Endothelial cell of umbilical vein (primary cell): ENCODE measurements around the gene MAP6. TPM values are rescaled to one million over a fixed set of nuclear protein-coding genes. Genes with fewer than 3 reads are reported as not detected.

ENCODE experiments used
- BruUV-seq: library from RNA; stranded (reverse); fragments of 400-500 nt; replicated peaks from 2 replicates; lab custom pipeline; 2021; lab: Mats Ljungman, UMichigan
- CTCF ChIA-PET: fragments of 300-600, 350-600 bp; sonication (Branson Sonifier 250); formaldehyde crosslinking; loops from one replicate; lab custom pipeline; 2021; ENCODE audit warnings: antibody characterized with exemption, inconsistent platforms; lab: Charles Lee
- POLR2A ChIA-PET: fragments of 300-600, 350-600 bp; sonication (Branson Sonifier 250); formaldehyde crosslinking; loops from one replicate; lab custom pipeline; 2021; ENCODE audit warnings: antibody characterized with exemption, inconsistent platforms; lab: Charles Lee
- DNase-seq: peaks from one replicate; pipeline ENCODE4 v3.0.0-alpha.2; 2011; ENCODE audit warnings: low read depth, low spot score
- FAIRE-seq: peaks from 2 replicates; lab custom pipeline; 2011; peaks lifted over from hg19 to GRCh38; lab: Jason Lieb, UNC
- H2AFZ ChIP-seq: 2 replicates; pipeline ENCODE4 v1.6.0; 2012; ENCODE audit warnings: low read depth, low read length, control low read depth, inconsistent platforms
- H3K27ac ChIP-seq: 2 replicates; pipeline ENCODE4 v1.5.1; 2011; ENCODE audit warnings: low read depth, mild to moderate bottlenecking, control low read depth, low read length, moderate library complexity; ENCODE audit not compliant: insufficient read depth
- H3K27me3 ChIP-seq, 2 experiments: 2 replicates each; pipeline versions ENCODE4 v1.6.0 to v1.6.1; 2011; ENCODE audit warnings: low read length in 2 of 2, mixed read lengths in 1 of 2; ENCODE audit not compliant: control insufficient read depth in 2 of 2, insufficient read depth in 2 of 2
- H3K36me3 ChIP-seq, 2 experiments: 2 replicates in 1 of 2; 3 replicates in 1 of 2; pipeline ENCODE4 v1.5.1; 2011; ENCODE audit warnings: low read length in 2 of 2, mild to moderate bottlenecking in 1 of 2, moderate library complexity in 1 of 2; ENCODE audit not compliant: control insufficient read depth in 2 of 2, insufficient read depth in 2 of 2; ENCODE audit errors: extremely low read depth in 1 of 2
- H3K4me1 ChIP-seq: 3 replicates; pipeline ENCODE4 v1.5.1; 2011; ENCODE audit warnings: mild to moderate bottlenecking, low read length; ENCODE audit not compliant: control insufficient read depth, insufficient read depth; ENCODE audit errors: extremely low read depth
- H3K4me2 ChIP-seq: 2 replicates; pipeline ENCODE4 v1.6.1; 2011; ENCODE audit warnings: low read length, control low read depth, mixed read lengths; ENCODE audit not compliant: insufficient read depth
- H3K4me3 ChIP-seq, 3 experiments: fragments of 200-600 bp in 1 of 3; sonication (generic), shearing (Covaris generic) in 1 of 3; replicated peaks in 1 of 3; 2 replicates each; pipeline ENCODE4 v1.5.1; 2011 to 2016; ENCODE audit warnings: control low read depth in 3 of 3, low read length in 3 of 3, mild to moderate bottlenecking in 2 of 3, inconsistent platforms in 1 of 3, low read depth in 1 of 3, moderate library complexity in 1 of 3; ENCODE audit not compliant: insufficient read depth in 1 of 3
- H3K79me2 ChIP-seq: 2 replicates; pipeline ENCODE4 v1.6.0; 2012; ENCODE audit warnings: low read length, inconsistent platforms; ENCODE audit not compliant: control insufficient read depth, insufficient read depth
- H3K9ac ChIP-seq: replicated peaks from 2 replicates; pipeline ENCODE3; 2011; ENCODE audit warnings: low read length, control low read depth; ENCODE audit not compliant: insufficient read depth; ENCODE audit errors: extremely low read depth
- H3K9me1 ChIP-seq: replicated peaks from 3 replicates; pipeline ENCODE4 v1.6.0; 2011; ENCODE audit warnings: mild to moderate bottlenecking, low read length; ENCODE audit not compliant: control insufficient read depth, insufficient read depth; ENCODE audit errors: extremely low read depth
- H3K9me3 ChIP-seq: replicated peaks from 2 replicates; pipeline ENCODE4 v1.5.1; 2012; ENCODE audit warnings: low read length, inconsistent platforms; ENCODE audit not compliant: control insufficient read depth, insufficient read depth
- H4K20me1 ChIP-seq: replicated peaks from 2 replicates; pipeline ENCODE3; 2011; ENCODE audit warnings: mild to moderate bottlenecking, low read length; ENCODE audit not compliant: control insufficient read depth, insufficient read depth; ENCODE audit errors: extremely low read depth
- CTCF ChIP-seq, 2 donors: IDR thresholded peaks; 1 replicate in 1 of 2; 2 replicates in 1 of 2; pipeline ENCODE4 v1.5.1; 2011; ENCODE audit warnings: low read length in 2 of 2, mild to moderate bottlenecking in 2 of 2, moderate library complexity in 2 of 2, control low read depth in 1 of 2, inconsistent platforms in 1 of 2, low read depth in 1 of 2; ENCODE audit not compliant: insufficient read depth in 1 of 2; ENCODE audit errors: extremely low read depth in 1 of 2
- EZH2 ChIP-seq: IDR thresholded peaks from 2 replicates; pipeline ENCODE4 v1.6.1; 2012; ENCODE audit warnings: borderline replicate concordance, low read depth, mild to moderate bottlenecking, moderate library complexity, low read length, inconsistent platforms; ENCODE audit not compliant: severe bottlenecking
- FOS ChIP-seq: IDR thresholded peaks from 2 replicates; pipeline ENCODE4 v1.6.1; 2011; ENCODE audit warnings: mild to moderate bottlenecking, low read length, moderate library complexity, borderline replicate concordance; ENCODE audit not compliant: insufficient read depth
- GATA2 ChIP-seq: IDR thresholded peaks from 2 replicates; pipeline ENCODE4 v1.7.0; 2011; ENCODE audit warnings: low read depth, mild to moderate bottlenecking, moderate library complexity, mixed read lengths, low read length; ENCODE audit not compliant: insufficient read length, insufficient read depth
- MAX ChIP-seq: IDR thresholded peaks from 2 replicates; pipeline ENCODE4 v1.6.1; 2011; ENCODE audit not compliant: insufficient read depth, insufficient read length
- MYC ChIP-seq: IDR thresholded peaks from one replicate; pipeline ENCODE4 v1.6.1; 2011; ENCODE audit warnings: mild to moderate bottlenecking, low read depth, low read length
- POLR2A ChIP-seq: IDR thresholded peaks from 2 replicates; pipeline ENCODE4 v1.6.1; 2012; ENCODE audit warnings: low read depth, mild to moderate bottlenecking, control low read depth, low read length
- POLR2AphosphoS5 ChIP-seq: IDR thresholded peaks from 2 replicates; pipeline ENCODE4 v1.6.1; 2012; ENCODE audit warnings: low read depth, mild to moderate bottlenecking, control low read depth, low read length, moderate library complexity; ENCODE audit not compliant: insufficient read depth
- dilution Hi-C: fragments of 300-500 bp; cut with MboI; formaldehyde crosslinking; loops from one replicate; pipeline ENCODE4 v1.15.0; 2019; ENCODE audit warnings: low sequenced_read_pairs; ENCODE audit not compliant: extremely low pct_ligation_motif_present
- intact Hi-C: fragments of 100-400 bp; cut with micrococcal nuclease; formaldehyde crosslinking; loops from one replicate; pipeline ENCODE4 v1.10.0; 2022
- polyA plus RNA-seq, 4 experiments: library from polyadenylated mRNA; depleted of rRNA in 3 of 4; stranded (reverse) in 3 of 4; unstranded in 1 of 4; fragments of >200 nt; gene quantifications; 2 replicates each; pipeline versions ENCODE4 v1.2.1 to v1.2.3, GENCODE V29; 2011 to 2012; ENCODE audit warnings: missing spikeins in 1 of 4
- total RNA-seq: library from RNA; stranded (reverse); gene quantifications from 2 replicates; pipeline ENCODE4 v1.2.3, GENCODE V29; 2021

The MAP6 gene
- total and polyA plus RNA-seq, 2 donors (not counting 3 experiments of a cell fraction or from before 2014, with no cell fraction given), result 0.12 TPM; not detected in 1

- H3K36me3 ChIP-seq, result no peaks in the 10 kb centered on the region
- peaks cover 14% of the 10 kb centered on the region for H3K4me1 ChIP-seq
- H3K27me3 ChIP-seq, result no peaks in the 10 kb centered on the region
- no peak for FAIRE-seq
- no peaks in the 10 kb centered on the region for H3K9me3 ChIP-seq
- no peak overlapping the region for H3K9ac ChIP-seq
- TF ChIP-seq CTCF (IDR thresholded peaks at IDR 0.05; ENCODE audit: extremely low read depth in 1 of 2, insufficient read depth in 1 of 2, low read depth in 1 of 2, low read length in 2 of 2) (no peak), POLR2A (no peak), MAX (no peak), GATA2 (no peak), EZH2 (no peak), MYC (no peak), POLR2AphosphoS5 (no peak), FOS (no peak)
- no peak overlapping the region for H3K4me3 ChIP-seq
- H3K4me2 ChIP-seq, result no peak overlapping the region
- no TSS peak for BruUV-seq
- intact Hi-C loops (no loop called here), dilution Hi-C loops (no loop called here)
- DNase-seq, result no peak
- ChIA-PET CTCF (interaction anchor here (1.2 to 1.4 kb wide), 2 partner anchors 21 to 24 kb away, joined by 3 to 5 read pairs; no protein-coding TSS in a partner anchor), POLR2A (no interaction called here)
- no peak overlapping the region for H2AFZ ChIP-seq
- no peaks in the 10 kb centered on the region for H3K79me2 ChIP-seq
- no peaks in the 10 kb centered on the region for H4K20me1 ChIP-seq
- H3K27ac ChIP-seq, result no peak overlapping the region
- H3K9me1 ChIP-seq, result no peaks in the 10 kb centered on the region
These were observed 80.8 kb downstream of the MAP6 start for GRCh38 chr11:75588051-75588481.
